GM12878 (cell line): ENCODE measurements around the gene IL16. TPM values are rescaled to one million over a fixed set of nuclear protein-coding genes. Genes with fewer than 3 reads are reported as not detected.

ENCODE experiments used
- ATAC-seq: fragments of 200-7000 bp; cut with Tn5 transposase; 3 replicates; pipeline ENCODE4 v1.9.1; 2020; ENCODE audit warnings: mild to moderate bottlenecking, moderate library complexity
- BruUV-seq: library from RNA; stranded (reverse); fragments of 400-500 nt; replicated peaks from 2 replicates; lab custom pipeline; 2021; lab: Mats Ljungman, UMichigan
- CTCF ChIA-PET: fragments of 300-600 bp; sonication (Branson Sonifier 250); formaldehyde crosslinking; extraction: SDS; loops from one replicate; lab custom pipeline; 2021; ENCODE audit warnings: inconsistent platforms; lab: Yijun Ruan, JAX
- POLR2A ChIA-PET: fragments of 350-600 bp; formaldehyde crosslinking; extraction: SDS; loops from one replicate; lab custom pipeline; 2021; ENCODE audit warnings: inconsistent platforms; lab: Charles Lee
- RAD21 ChIA-PET: fragments of 300-600 bp; sonication (Branson Sonifier 250); formaldehyde crosslinking; loops from one replicate; lab custom pipeline; 2023; ENCODE audit warnings: antibody characterized with exemption; ENCODE audit not compliant: unreplicated experiment; lab: Charles Lee
- SMC1A ChIA-PET: fragments of 300-600 bp; sonication (Branson Sonifier 250); formaldehyde crosslinking; loops from one replicate; lab custom pipeline; 2023; ENCODE audit not compliant: unreplicated experiment, uncharacterized antibody; lab: Charles Lee
- DNase-seq: peaks from one replicate; pipeline ENCODE4 v3.0.0-alpha.2; 2011; ENCODE audit warnings: low read depth, low spot score
- FAIRE-seq: peaks from 3 replicates; lab custom pipeline; 2011; peaks lifted over from hg19 to GRCh38; lab: Jason Lieb, UNC
- H2AFZ ChIP-seq: 2 replicates; pipeline ENCODE4 v1.6.0; 2011; ENCODE audit warnings: low read depth, low read length, control low read depth; ENCODE audit not compliant: control insufficient read depth
- H3K27ac ChIP-seq: 2 replicates; pipeline ENCODE4 v1.5.1; 2011; ENCODE audit warnings: control low read depth; ENCODE audit not compliant: control insufficient read depth, insufficient read depth
- H3K27me3 ChIP-seq, 2 experiments: replicated peaks in 1 of 2; 2 replicates each; pipeline versions ENCODE4 v1.6.0 to v1.6.1; 2011; ENCODE audit warnings: low read length in 1 of 2; ENCODE audit not compliant: control insufficient read depth in 2 of 2, insufficient read depth in 2 of 2
- H3K36me3 ChIP-seq, 2 experiments: 2 replicates each; pipeline ENCODE4 v1.5.1; 2011; ENCODE audit warnings: low read length in 1 of 2; ENCODE audit not compliant: control insufficient read depth in 2 of 2, insufficient read depth in 2 of 2
- H3K4me1 ChIP-seq: 2 replicates; pipeline ENCODE4 v1.6.1; 2011; ENCODE audit warnings: mild to moderate bottlenecking, low read length, moderate library complexity, mixed read lengths; ENCODE audit not compliant: control insufficient read depth, insufficient read depth
- H3K4me2 ChIP-seq: 2 replicates; pipeline ENCODE4 v1.6.0; 2011; ENCODE audit warnings: control low read depth; ENCODE audit not compliant: control insufficient read depth, insufficient read depth
- H3K4me3 ChIP-seq: fragments of 200-600 bp; sonication (generic); 2 replicates; pipeline ENCODE4 v1.5.1; 2016
- H3K79me2 ChIP-seq: 2 replicates; pipeline ENCODE4 v1.6.0; 2011; ENCODE audit warnings: low read length; ENCODE audit not compliant: control insufficient read depth, insufficient read depth
- H3K9ac ChIP-seq: 2 replicates; pipeline ENCODE4 v1.8.0; 2011; ENCODE audit warnings: low read length, control low read depth, mixed read lengths; ENCODE audit not compliant: control insufficient read depth, insufficient read depth
- H3K9me3 ChIP-seq: replicated peaks from 3 replicates; pipeline ENCODE4 v1.5.1; 2011; ENCODE audit warnings: mild to moderate bottlenecking, low read length; ENCODE audit not compliant: control insufficient read depth, insufficient read depth
- H4K20me1 ChIP-seq: 2 replicates; pipeline ENCODE4 v1.6.0; 2011; ENCODE audit not compliant: control insufficient read depth, insufficient read depth
- BCL11A ChIP-seq: IDR thresholded peaks from 2 replicates; pipeline ENCODE4 v1.6.1; 2011; ENCODE audit warnings: low read depth, low read length
- CBX3 ChIP-seq: fragments of 200-600 bp; sonication (generic); IDR thresholded peaks from 2 replicates; pipeline ENCODE4 v1.6.1; 2016; ENCODE audit warnings: low read depth, borderline replicate concordance
- EED ChIP-seq: sonication (generic); IDR thresholded peaks from 2 replicates; pipeline ENCODE4 v1.6.1; 2016; ENCODE audit warnings: antibody characterized with exemption, low read depth
- LARP7 ChIP-seq: fragments of 450-650 bp; IDR thresholded peaks from 2 replicates; pipeline ENCODE4 v1.6.1; 2017; ENCODE audit warnings: mild to moderate bottlenecking
- MYC ChIP-seq: IDR thresholded peaks from 2 replicates; pipeline ENCODE4 v1.6.1; 2011; ENCODE audit warnings: mild to moderate bottlenecking, low read length, moderate library complexity, inconsistent platforms; ENCODE audit not compliant: insufficient read depth, insufficient replicate concordance, insufficient read length, severe bottlenecking
- NFXL1 ChIP-seq: fragments of 450-650 bp; IDR thresholded peaks from 2 replicates; pipeline ENCODE4 v1.6.1; 2017; ENCODE audit warnings: antibody characterized with exemption, mild to moderate bottlenecking, borderline replicate concordance
- NR2C2 ChIP-seq: IDR thresholded peaks from 2 replicates; pipeline ENCODE4 v1.6.1; 2011; ENCODE audit warnings: borderline replicate concordance, low read depth; ENCODE audit not compliant: control insufficient read depth, insufficient read length
- NR2F1 ChIP-seq: fragments of 450-650 bp; conservative IDR thresholded peaks from 2 replicates; pipeline ENCODE4 v1.6.1; 2017; ENCODE audit warnings: mild to moderate bottlenecking
- SUPT20H ChIP-seq: IDR thresholded peaks from 2 replicates; pipeline ENCODE4 v1.6.1; 2011; ENCODE audit warnings: low read depth, mild to moderate bottlenecking, low read length, moderate library complexity, borderline replicate concordance; ENCODE audit not compliant: control insufficient read depth
- WGBS: methylation state at CpG from one replicate; pipeline ENCODE4 v1.1.6; 2016; ENCODE audit warnings: low lambda C conversion rate; ENCODE audit not compliant: insufficient replicate concordance, insufficient coverage; ENCODE audit errors: missing lambda C conversion rate; 5-methylcytosine and 5-hydroxymethylcytosine counted together
- in situ Hi-C: fragments of 300-500 bp; cut with MboI; formaldehyde crosslinking; loops from 9 replicates; pipeline ENCODE4 v1.14.3; 2018; ENCODE audit warnings: mixed read lengths
- intact Hi-C: fragments of 100-400 bp; cut with micrococcal nuclease; formaldehyde crosslinking; loops from one replicate; pipeline ENCODE4 v1.14.2; 2022; ENCODE audit not compliant: unreplicated experiment
- polyA plus RNA-seq, 11 experiments: library from polyadenylated mRNA; depleted of rRNA in 4 of 11; unstranded in 6 of 11; stranded (reverse) in 5 of 11; fragments of >200 nt; fragmentation: Nextera tagmentation in 4 of 11; fragmentation: Illumina TruSeq in 1 of 11; extraction: Ambion mirVana in 4 of 11; extraction: Trizol in 1 of 11; gene quantifications; 1 replicate in 1 of 11; 2 replicates in 10 of 11; pipeline versions ENCODE4 v1.2.1 to v1.2.3, GENCODE V29; 2011 to 2016; ENCODE audit warnings: inconsistent platforms in 2 of 11, missing spikeins in 2 of 11, low read depth in 1 of 11
- total RNA-seq, 4 experiments: library from RNA; depleted of rRNA in 3 of 4; stranded (reverse); fragments of >200 nt in 3 of 4; fragmentation: Illumina TruSeq in 1 of 4; extraction: Trizol in 1 of 4; gene quantifications; 2 replicates each; pipeline versions ENCODE4 v1.2.1 to v1.2.3, GENCODE V29; 2013 to 2021
- TF ChIP-seq, protein P1 (sequence below): IDR thresholded peaks from 2 replicates; pipeline ENCODE4 v1.6.1; 2012; ENCODE audit warnings: improper control_type of control experiment, low read depth, low read length; ENCODE audit not compliant: insufficient replicate concordance
- TF ChIP-seq, protein P2 (sequence below): fragments of 450-650 bp; IDR thresholded peaks from 2 replicates; pipeline ENCODE4 v1.6.1; 2017; ENCODE audit warnings: mild to moderate bottlenecking, moderate library complexity

The IL16 gene
- total and polyA plus RNA-seq, 10 of the 15 experiments (the other 5 are each of a cell fraction or from before 2014, with no cell fraction given), result 21.7 to 206 (median 44.5) TPM

DNA sequence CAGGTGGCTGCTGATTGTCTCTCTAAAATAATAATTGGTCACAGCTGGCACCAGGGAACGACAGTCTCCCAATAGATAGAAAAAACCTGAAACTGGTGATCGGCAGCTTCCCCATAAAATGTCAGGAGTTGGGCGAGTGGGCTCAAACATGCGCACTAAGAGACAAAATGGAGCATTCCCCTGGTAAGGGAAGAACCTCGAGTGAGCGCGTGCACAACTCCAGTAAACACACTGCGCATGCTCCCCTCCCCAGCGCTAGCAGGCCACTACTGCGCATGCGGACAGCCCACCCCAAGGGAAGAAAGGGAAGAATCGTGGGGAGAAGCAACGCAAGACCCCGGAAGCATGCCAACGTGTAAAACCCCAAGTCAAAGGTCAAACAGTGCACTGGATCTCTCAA is 134.9 kb downstream of the IL16 start:
- H3K36me3 ChIP-seq, result no peaks in the 10 kb centered on the region
- TF ChIP-seq NR2F1 (no peak), BCL11A (no peak), CBX3 (no peak), NR2C2 (no peak), NFXL1 (no peak), SUPT20H (no peak), EED (no peak), MYC (no peak), LARP7 (no peak)
- TF ChIP-seq, protein P1, sequence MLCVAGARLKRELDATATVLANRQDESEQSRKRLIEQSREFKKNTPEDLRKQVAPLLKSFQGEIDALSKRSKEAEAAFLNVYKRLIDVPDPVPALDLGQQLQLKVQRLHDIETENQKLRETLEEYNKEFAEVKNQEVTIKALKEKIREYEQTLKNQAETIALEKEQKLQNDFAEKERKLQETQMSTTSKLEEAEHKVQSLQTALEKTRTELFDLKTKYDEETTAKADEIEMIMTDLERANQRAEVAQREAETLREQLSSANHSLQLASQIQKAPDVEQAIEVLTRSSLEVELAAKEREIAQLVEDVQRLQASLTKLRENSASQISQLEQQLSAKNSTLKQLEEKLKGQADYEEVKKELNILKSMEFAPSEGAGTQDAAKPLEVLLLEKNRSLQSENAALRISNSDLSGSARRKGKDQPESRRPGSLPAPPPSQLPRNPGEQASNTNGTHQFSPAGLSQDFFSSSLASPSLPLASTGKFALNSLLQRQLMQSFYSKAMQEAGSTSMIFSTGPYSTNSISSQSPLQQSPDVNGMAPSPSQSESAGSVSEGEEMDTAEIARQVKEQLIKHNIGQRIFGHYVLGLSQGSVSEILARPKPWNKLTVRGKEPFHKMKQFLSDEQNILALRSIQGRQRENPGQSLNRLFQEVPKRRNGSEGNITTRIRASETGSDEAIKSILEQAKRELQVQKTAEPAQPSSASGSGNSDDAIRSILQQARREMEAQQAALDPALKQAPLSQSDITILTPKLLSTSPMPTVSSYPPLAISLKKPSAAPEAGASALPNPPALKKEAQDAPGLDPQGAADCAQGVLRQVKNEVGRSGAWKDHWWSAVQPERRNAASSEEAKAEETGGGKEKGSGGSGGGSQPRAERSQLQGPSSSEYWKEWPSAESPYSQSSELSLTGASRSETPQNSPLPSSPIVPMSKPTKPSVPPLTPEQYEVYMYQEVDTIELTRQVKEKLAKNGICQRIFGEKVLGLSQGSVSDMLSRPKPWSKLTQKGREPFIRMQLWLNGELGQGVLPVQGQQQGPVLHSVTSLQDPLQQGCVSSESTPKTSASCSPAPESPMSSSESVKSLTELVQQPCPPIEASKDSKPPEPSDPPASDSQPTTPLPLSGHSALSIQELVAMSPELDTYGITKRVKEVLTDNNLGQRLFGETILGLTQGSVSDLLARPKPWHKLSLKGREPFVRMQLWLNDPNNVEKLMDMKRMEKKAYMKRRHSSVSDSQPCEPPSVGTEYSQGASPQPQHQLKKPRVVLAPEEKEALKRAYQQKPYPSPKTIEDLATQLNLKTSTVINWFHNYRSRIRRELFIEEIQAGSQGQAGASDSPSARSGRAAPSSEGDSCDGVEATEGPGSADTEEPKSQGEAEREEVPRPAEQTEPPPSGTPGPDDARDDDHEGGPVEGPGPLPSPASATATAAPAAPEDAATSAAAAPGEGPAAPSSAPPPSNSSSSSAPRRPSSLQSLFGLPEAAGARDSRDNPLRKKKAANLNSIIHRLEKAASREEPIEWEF, result no peak
- TF ChIP-seq, protein P2, sequence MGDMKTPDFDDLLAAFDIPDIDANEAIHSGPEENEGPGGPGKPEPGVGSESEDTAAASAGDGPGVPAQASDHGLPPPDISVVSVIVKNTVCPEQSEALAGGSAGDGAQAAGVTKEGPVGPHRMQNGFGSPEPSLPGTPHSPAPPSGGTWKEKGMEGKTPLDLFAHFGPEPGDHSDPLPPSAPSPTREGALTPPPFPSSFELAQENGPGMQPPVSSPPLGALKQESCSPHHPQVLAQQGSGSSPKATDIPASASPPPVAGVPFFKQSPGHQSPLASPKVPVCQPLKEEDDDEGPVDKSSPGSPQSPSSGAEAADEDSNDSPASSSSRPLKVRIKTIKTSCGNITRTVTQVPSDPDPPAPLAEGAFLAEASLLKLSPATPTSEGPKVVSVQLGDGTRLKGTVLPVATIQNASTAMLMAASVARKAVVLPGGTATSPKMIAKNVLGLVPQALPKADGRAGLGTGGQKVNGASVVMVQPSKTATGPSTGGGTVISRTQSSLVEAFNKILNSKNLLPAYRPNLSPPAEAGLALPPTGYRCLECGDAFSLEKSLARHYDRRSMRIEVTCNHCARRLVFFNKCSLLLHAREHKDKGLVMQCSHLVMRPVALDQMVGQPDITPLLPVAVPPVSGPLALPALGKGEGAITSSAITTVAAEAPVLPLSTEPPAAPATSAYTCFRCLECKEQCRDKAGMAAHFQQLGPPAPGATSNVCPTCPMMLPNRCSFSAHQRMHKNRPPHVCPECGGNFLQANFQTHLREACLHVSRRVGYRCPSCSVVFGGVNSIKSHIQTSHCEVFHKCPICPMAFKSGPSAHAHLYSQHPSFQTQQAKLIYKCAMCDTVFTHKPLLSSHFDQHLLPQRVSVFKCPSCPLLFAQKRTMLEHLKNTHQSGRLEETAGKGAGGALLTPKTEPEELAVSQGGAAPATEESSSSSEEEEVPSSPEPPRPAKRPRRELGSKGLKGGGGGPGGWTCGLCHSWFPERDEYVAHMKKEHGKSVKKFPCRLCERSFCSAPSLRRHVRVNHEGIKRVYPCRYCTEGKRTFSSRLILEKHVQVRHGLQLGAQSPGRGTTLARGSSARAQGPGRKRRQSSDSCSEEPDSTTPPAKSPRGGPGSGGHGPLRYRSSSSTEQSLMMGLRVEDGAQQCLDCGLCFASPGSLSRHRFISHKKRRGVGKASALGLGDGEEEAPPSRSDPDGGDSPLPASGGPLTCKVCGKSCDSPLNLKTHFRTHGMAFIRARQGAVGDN, result no peak
- H3K9ac ChIP-seq, result no peak overlapping the region
- BruUV-seq, result no TSS peak
- ChIA-PET POLR2A (interaction anchor here (0.6 kb wide), 1 partner anchor 16 kb away, joined by 5 read pairs; no protein-coding TSS in a partner anchor), RAD21 (interaction anchor here (0.6 to 9.2 kb wide), 4 partner anchors 8 to 56 kb away, joined by 3 to 137 read pairs (median 4); partner anchors contain the start of gene STARD5), CTCF (interaction anchor here (0.7 to 11.3 kb wide), 3 partner anchors 20 to 64 kb away, joined by 3 to 242 read pairs (median 142); no protein-coding TSS in a partner anchor), SMC1A (interaction anchor here (1.0 to 2.6 kb wide), 4 partner anchors 30 to 66 kb away, joined by 3 to 16 read pairs (median 6); no protein-coding TSS in a partner anchor)
- intact Hi-C loops (no loop called here), in situ Hi-C loops (no loop called here)
- no peaks in the 10 kb centered on the region; the same call in 1 of the 2 replicates for H3K4me1 ChIP-seq
- DNase-seq (no peak), FAIRE-seq (no peak), ATAC-seq (no peak)
- no peak overlapping the region for H3K4me2 ChIP-seq
- no peaks in the 10 kb centered on the region for H4K20me1 ChIP-seq
- 92% methylated on average over 15 of the region's 15 CpGs for WGBS
- no peak overlapping the region for H3K4me3 ChIP-seq
- no peaks in the 10 kb centered on the region for H3K9me3 ChIP-seq
- no peaks in the 10 kb centered on the region for H3K79me2 ChIP-seq
- H3K27me3 ChIP-seq, result no peaks in the 10 kb centered on the region
- H3K27ac ChIP-seq, result no peak overlapping the region
- H2AFZ ChIP-seq, result no peak overlapping the region
